ENCODE measurements around the gene IRAK2.

Gene IRAK2

DNA sequence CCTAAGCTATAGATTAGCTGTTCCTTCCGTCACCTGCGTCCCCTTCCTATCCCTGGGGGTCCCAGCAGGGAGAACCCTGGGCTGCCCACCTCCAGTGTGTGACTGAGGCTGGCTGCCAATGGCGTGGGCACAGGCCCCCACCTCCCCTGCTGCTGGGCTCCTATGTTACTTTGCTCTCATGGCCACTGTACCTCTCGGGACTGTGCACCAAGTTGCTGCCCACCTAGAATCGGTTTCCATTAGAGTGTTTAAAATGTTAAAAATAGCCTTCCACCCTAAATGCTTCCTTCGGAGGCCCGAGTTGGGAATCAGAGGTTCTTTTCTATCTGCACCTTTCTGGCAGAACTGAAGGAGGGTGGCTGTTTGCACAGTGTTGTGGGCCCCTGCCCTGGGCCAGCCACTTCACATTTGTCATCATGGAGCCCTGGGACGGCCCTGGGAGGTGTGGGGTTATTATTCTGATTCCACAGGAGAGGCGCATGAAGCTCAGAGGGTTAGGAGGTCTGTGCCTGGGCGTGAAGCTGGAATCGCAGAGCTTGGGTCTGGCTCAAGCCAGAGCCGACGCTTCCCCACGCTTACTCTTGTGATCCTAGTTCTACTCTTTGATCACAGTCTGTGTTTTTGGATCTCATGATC lies 29.1 kb downstream of the IRAK2 start:
- no peaks in the 10 kb centered on the region for H3K36me3 ChIP-seq (ENCODE audit: insufficient read depth, low read length)
- peak overlapping the region; percentile 87 for H3K9ac ChIP-seq (ENCODE audit: low read depth, low read length)
- peak overlapping the region; percentile 2 for H3K4me3 ChIP-seq (ENCODE audit: low read length)
- H3K9me3 ChIP-seq (replicated peaks; ENCODE audit: low read length): no peaks in the 10 kb centered on the region
- H3K27me3 ChIP-seq (ENCODE audit: control insufficient read depth, insufficient read depth, low read length): no peaks in the 10 kb centered on the region
- peaks cover 86% of the 10 kb centered on the region for H3K4me1 ChIP-seq (ENCODE audit: control insufficient read depth, insufficient read depth, low read length)
- no peak overlapping the region for H3K4me2 ChIP-seq (ENCODE audit: low read length)

DNA sequence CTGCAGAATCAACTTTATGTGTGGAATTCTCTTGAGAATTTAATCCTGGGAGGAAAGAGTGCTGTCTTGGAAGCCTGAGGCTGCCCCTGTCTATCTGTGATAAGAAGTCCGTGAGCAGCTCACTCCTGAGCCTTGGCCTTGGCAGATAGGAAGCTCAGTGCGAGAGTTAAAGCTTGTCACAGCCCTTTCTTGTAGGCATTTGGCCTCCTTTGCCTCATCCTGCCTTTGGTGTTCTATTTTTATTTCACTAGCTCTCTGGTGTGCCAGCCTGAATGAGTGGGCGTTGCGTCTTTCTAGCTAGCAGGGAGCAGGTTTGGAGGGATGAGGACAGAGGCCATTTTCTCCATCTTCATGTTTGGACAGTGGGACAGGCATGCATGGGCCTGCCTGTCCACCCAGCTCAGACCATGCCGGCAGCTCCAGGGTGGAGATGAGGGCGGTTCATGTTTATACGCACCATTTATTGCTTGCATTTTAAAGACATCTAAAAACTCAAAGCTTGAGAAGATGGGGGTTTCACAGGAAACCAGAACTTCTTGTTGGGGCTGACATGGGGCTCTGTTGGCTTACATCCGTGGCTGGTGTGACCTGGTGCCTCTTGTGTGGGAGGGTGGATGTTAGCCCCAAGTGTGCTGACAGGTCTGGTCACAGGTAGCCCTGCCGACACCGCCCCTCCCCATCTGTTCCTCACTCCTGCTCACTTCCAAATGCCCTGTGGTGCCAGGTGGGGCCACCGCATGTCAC lies 29.8 kb downstream of the IRAK2 start:
- H3K4me2 ChIP-seq (ENCODE audit: low read length): no peak overlapping the region
- peaks cover 86% of the 10 kb centered on the region for H3K4me1 ChIP-seq (ENCODE audit: control insufficient read depth, insufficient read depth, low read length)
- H3K9me3 ChIP-seq (replicated peaks; ENCODE audit: low read length): no peaks in the 10 kb centered on the region
- H3K27me3 ChIP-seq (ENCODE audit: control insufficient read depth, insufficient read depth, low read length): no peaks in the 10 kb centered on the region
- H3K9ac ChIP-seq (ENCODE audit: low read depth, low read length): peak overlapping the region; percentile 87
- no peaks in the 10 kb centered on the region for H3K36me3 ChIP-seq (ENCODE audit: insufficient read depth, low read length)
- H3K4me3 ChIP-seq (ENCODE audit: low read length): no peak overlapping the region

DNA sequence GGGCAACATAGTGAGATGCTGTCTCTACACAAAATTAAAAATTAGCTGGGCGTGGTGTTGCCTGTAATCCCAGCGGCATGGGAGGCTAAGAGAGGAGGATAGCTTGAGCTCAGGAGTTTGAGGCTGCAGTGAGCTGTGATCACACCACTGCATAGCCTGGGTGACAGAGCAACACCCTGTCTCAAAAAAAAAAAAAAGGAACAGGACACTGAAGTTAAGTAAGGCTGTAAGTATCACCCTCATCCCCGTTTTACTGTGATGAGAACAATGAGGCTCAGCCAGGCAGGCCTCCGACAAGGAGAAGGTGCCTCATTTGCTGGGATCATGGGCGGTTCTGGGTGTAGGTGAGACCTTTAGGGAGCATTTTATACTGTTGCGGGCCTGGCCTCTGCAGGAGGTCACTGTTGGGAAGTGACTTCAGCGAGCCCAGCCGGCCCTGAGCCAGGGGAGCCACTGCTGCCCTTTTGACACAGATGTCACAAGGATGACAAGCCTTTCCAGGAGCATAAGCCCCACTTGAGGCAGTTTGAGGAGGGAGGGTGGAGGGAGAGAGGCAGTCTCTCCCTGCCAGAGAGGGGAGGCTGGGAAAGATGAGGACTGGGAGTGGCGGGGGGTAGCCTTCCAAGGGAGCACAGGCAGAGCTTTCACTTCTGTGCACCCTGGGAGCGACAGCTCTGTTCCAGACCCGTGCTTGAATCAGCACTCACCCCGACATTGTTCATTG lies 30.8 kb downstream of the IRAK2 start:
- H3K9ac ChIP-seq (ENCODE audit: low read depth, low read length): peak overlapping the region; percentile 87
- H3K27me3 ChIP-seq (ENCODE audit: control insufficient read depth, insufficient read depth, low read length): no peaks in the 10 kb centered on the region
- no peaks in the 10 kb centered on the region for H3K36me3 ChIP-seq (ENCODE audit: insufficient read depth, low read length)
- no peaks in the 10 kb centered on the region for H3K9me3 ChIP-seq (replicated peaks; ENCODE audit: low read length)
- no peak overlapping the region for H3K4me2 ChIP-seq (ENCODE audit: low read length)
- H3K4me1 ChIP-seq (ENCODE audit: control insufficient read depth, insufficient read depth, low read length): peaks cover 78% of the 10 kb centered on the region
- H3K4me3 ChIP-seq (ENCODE audit: low read length): no peak overlapping the region

DNA sequence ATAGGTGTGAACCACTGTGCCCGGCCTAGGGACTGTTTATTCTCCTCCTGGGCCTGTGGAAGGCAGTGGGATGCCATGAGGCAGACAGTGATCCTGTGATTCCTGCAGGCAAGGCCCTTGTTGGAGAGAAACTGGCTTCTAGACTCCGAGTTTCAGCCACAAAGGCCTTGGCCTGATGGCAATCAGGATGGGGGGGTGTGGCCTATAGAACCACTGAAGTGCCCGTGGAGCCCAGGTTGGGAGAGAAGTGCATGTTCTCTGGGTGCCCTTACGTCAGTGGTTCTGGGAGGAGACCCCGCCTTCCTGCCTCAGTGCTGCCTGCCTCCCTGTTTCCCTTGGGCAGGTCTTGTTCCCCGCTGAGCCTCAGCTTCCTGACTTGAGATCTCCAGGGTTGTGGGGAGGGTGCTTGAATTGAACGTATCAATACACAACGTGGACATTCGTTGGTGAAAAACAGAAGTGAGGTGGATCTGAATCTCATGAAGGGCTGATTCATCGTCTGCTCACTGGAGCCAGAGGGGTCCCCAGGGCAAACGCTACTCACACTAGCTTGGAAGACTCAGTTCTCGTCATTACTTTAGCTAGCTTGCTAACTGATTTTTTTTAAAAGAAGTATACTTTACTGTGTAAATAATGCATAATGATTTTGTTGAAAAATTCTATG lies 31.8 kb downstream of the IRAK2 start:
- H3K4me3 ChIP-seq (ENCODE audit: low read length): no peak overlapping the region
- H3K36me3 ChIP-seq (ENCODE audit: insufficient read depth, low read length): peaks cover 6% of the 10 kb centered on the region
- H3K27me3 ChIP-seq (ENCODE audit: control insufficient read depth, insufficient read depth, low read length): no peaks in the 10 kb centered on the region
- peaks cover 70% of the 10 kb centered on the region for H3K4me1 ChIP-seq (ENCODE audit: control insufficient read depth, insufficient read depth, low read length)
- peak overlapping the region; percentile 34 for H3K4me2 ChIP-seq (ENCODE audit: low read length)
- peak overlapping the region; percentile 62 for H3K9ac ChIP-seq (ENCODE audit: low read depth, low read length)
- no peaks in the 10 kb centered on the region for H3K9me3 ChIP-seq (replicated peaks; ENCODE audit: low read length)

DNA sequence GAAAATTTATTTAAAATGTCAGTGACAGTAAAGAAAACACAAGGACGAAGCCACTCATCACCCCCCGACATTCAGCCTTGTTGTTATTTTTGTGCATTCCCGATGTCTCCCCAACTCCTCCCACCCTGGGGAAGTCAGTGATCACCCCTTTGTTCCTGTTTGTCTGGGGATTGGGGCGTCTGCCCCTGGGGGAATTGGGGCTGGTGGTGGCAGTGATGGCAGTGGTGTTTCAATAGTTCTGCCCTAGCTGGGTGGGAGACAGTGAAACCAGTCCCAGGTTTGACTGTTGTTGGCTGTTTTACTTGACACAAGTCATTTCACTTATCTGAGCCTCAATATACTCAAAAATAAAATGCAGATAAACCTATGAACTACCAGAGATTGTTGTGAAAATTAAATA lies 33.5 kb downstream of the IRAK2 start:
- Histone ChIP-seq H3K9ac (ENCODE audit: low read depth, low read length) (no peak overlapping the region), H3K4me1 (ENCODE audit: control insufficient read depth, insufficient read depth, low read length) (peaks cover 55% of the 10 kb centered on the region), H3K4me3 (ENCODE audit: low read length) (no peak overlapping the region)

DNA sequence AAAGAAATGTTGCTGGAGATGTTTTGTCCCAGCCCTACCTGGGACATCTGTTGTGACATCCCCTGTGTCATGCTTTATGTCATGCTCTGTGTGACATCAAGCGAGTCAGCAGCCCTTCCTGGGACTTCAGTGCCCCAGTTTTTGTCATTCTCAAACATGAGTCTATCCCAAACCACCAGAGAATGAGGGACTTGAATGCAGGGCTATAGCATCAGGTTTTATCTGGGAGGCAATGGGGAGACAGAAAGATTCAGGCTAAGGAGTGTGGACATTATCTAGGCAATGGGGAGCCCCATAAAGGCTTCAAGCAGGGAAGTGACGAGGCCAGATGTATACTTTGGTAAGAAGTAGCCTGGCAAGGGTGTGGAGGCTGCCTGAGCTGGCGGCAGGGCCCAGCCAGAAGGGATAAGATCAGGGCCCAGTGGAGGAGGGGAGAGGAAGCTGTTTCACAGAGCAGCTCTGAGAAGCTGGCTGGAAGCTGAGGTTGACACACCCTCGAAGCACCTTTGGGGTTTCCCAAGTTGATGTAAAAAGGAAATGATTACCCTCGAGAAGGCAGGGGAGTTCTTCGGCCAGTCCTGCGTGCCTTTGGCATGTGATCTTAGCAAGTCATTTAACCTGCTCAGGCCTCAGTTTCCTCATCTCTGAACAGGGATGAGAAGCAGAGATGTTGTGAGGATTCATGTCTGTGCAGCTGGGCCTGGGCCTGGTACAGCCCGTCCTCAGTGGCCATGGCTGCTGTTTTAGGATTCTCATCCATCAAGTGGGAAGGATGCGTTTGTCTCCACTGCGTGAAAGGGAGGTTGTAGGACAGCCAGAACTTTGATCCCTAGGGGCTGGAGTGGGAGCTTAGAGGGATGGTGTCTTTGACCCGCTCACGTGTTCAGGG lies 34.3 kb downstream of the IRAK2 start:
- Histone ChIP-seq H3K4me1 (ENCODE audit: control insufficient read depth, insufficient read depth, low read length) (peaks cover 54% of the 10 kb centered on the region), H3K9me3 (replicated peaks; ENCODE audit: low read length) (no peaks in the 10 kb centered on the region), H3K4me2 (ENCODE audit: low read length) (no peak overlapping the region), H3K36me3 (ENCODE audit: insufficient read depth, low read length) (peaks cover 14% of the 10 kb centered on the region), H3K4me3 (ENCODE audit: low read length) (no peak overlapping the region), H3K27me3 (ENCODE audit: control insufficient read depth, insufficient read depth, low read length) (no peaks in the 10 kb centered on the region), H3K9ac (ENCODE audit: low read depth, low read length) (peak overlapping the region; percentile 16)

More for the DNA sequence above, 33.5 kb downstream of the IRAK2 start:
- H3K9me3 ChIP-seq (replicated peaks; ENCODE audit: low read length): no peaks in the 10 kb centered on the region
- H3K4me2 ChIP-seq (ENCODE audit: low read length): no peak overlapping the region
- H3K27me3 ChIP-seq (ENCODE audit: control insufficient read depth, insufficient read depth, low read length): no peaks in the 10 kb centered on the region
- peaks cover 13% of the 10 kb centered on the region for H3K36me3 ChIP-seq (ENCODE audit: insufficient read depth, low read length)

DNA sequence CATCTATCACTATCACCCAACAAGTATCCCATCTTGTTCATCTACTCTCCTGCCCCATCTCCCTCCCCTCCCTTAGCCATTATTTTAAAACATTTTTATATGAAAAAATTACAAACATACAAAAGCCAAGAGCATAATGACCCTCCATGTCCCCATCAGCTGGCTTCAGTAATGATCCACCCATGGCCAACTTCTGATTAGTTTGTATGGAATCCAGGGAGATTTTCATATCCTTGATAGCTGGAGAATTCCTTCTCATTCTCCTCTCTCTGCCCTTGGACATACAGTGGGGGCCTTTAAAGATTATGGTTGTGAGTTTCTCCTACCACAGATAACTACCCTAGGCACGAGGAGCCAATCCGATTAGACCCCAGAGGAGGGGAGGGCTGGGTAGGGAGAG lies 40.2 kb downstream of the IRAK2 start:
- Histone ChIP-seq H3K27me3 (ENCODE audit: control insufficient read depth, insufficient read depth, low read length) (no peaks in the 10 kb centered on the region), H3K9ac (ENCODE audit: low read depth, low read length) (peak overlapping the region; percentile 74), H3K4me2 (ENCODE audit: low read length) (peak overlapping the region; percentile 50), H3K9me3 (replicated peaks; ENCODE audit: low read length) (no peaks in the 10 kb centered on the region), H3K36me3 (ENCODE audit: insufficient read depth, low read length) (peaks cover 22% of the 10 kb centered on the region), H3K4me1 (ENCODE audit: control insufficient read depth, insufficient read depth, low read length) (peaks cover 30% of the 10 kb centered on the region), H3K4me3 (ENCODE audit: low read length) (peak overlapping the region; percentile 14)

DNA sequence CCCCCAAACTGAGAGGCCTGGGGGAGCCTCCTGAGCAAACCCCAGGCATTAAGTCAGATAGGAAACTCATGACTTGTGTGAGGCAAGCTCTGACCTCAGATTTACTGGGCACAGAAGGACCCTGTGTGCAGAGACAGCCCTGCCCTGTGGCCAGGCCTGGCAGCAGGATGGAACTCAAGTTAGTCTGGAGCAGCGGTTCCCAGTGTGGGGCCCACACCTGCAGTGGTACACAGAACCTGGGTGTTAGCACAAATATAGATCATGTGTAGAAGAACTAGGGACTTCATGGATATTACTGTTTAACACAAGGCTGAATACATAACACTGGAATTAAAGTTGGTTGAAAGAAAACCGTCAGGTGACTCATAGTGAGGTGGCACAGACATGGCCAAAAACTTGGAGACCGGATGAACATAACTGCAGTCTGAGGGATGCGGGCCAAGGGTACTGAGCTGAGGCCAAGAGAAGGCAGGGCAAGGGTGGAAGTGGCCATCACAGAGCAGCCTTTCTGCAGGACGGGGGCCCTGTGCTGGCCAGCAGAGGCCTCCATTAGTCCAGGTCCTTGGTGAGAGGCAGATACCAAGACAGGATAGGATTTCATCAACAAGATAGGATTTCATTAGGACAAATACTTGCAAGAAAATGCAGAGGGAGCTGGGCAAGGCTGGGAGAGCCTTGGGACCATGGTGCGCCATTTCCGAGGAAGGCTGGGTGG lies 40.9 kb downstream of the IRAK2 start:
- H3K9me3 ChIP-seq (replicated peaks; ENCODE audit: low read length): no peaks in the 10 kb centered on the region
- H3K4me3 ChIP-seq (ENCODE audit: low read length): peak overlapping the region; percentile 5
- H3K9ac ChIP-seq (ENCODE audit: low read depth, low read length): peak overlapping the region; percentile 74
- peak overlapping the region; percentile 50 for H3K4me2 ChIP-seq (ENCODE audit: low read length)
- peaks cover 30% of the 10 kb centered on the region for H3K4me1 ChIP-seq (ENCODE audit: control insufficient read depth, insufficient read depth, low read length)
- no peaks in the 10 kb centered on the region for H3K27me3 ChIP-seq (ENCODE audit: control insufficient read depth, insufficient read depth, low read length)
- peaks cover 22% of the 10 kb centered on the region for H3K36me3 ChIP-seq (ENCODE audit: insufficient read depth, low read length)

DNA sequence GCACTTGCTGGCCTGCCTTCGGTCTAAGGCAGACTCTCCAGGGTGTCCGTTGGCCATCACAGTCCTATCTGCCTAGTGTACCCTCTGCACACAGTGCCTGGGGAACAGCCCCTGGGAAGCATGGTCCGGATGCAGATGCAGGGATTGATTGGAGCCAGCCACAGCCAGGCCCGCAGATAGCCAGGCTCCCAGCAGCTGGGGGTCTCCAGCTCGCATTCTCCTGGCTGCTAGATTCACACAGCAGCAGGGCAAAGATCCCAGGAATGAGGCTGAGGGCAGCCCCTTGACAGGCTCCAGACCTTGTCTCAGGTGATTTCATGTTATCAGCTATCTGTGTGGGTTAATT lies 41.4 kb downstream of the IRAK2 start:
- Histone ChIP-seq H3K9ac (ENCODE audit: low read depth, low read length) (peak overlapping the region; percentile 6), H3K36me3 (ENCODE audit: insufficient read depth, low read length) (peaks cover 20% of the 10 kb centered on the region), H3K9me3 (replicated peaks; ENCODE audit: low read length) (no peaks in the 10 kb centered on the region), H3K27me3 (ENCODE audit: control insufficient read depth, insufficient read depth, low read length) (no peaks in the 10 kb centered on the region), H3K4me1 (ENCODE audit: control insufficient read depth, insufficient read depth, low read length) (peaks cover 30% of the 10 kb centered on the region), H3K4me2 (ENCODE audit: low read length) (peak overlapping the region; percentile 5), H3K4me3 (ENCODE audit: low read length) (peak overlapping the region; percentile 5)

DNA sequence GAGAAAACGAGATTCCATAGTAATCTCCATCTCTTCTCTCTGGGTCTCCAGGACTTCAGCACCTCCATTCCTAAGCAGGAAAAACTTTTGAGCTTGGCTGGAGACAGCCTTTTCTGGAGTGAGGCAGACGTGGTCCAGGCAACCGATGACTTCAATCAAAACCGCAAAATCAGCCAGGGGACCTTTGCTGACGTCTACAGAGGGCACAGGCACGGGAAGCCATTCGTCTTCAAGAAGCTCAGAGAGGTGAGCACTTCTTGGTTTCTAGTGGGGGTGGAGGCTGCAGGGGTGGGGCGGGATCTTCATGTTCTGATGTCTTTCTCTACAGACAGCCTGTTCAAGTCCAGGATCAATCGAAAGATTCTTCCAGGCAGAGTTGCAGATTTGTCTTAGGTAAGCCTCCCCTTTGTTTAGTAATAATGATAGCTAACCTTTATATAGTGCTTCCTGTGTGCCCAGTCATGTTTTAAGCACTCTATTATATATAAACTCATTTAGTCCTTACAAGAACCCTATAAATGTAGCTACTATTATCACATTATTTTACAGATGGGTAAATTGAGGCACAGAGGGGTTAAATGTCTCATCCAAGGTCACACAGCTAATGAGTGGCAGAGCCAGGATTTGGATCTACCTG lies 48.6 kb downstream of the IRAK2 start:
- no peaks in the 10 kb centered on the region for H3K27me3 ChIP-seq (ENCODE audit: control insufficient read depth, insufficient read depth, low read length)
- H3K9me3 ChIP-seq (replicated peaks; ENCODE audit: low read length): no peaks in the 10 kb centered on the region
- H3K9ac ChIP-seq (ENCODE audit: low read depth, low read length): no peak overlapping the region
- no peak overlapping the region for H3K4me2 ChIP-seq (ENCODE audit: low read length)
- H3K4me3 ChIP-seq (ENCODE audit: low read length): no peak overlapping the region
- H3K36me3 ChIP-seq (ENCODE audit: insufficient read depth, low read length): peaks cover 29% of the 10 kb centered on the region
- no peaks in the 10 kb centered on the region for H3K4me1 ChIP-seq (ENCODE audit: control insufficient read depth, insufficient read depth, low read length)

Data from skeletal muscle satellite cell (primary cell).